ENCODE results near the gene CBFB. TPM values are rescaled to one million over a fixed set of nuclear protein-coding genes. Genes with fewer than 3 reads are reported as not detected.

The CBFB gene
- total and polyA plus RNA-seq, 2 of the 13 experiments (the other 11 are each of a cell fraction or from before 2014, with no cell fraction given) = 22.1 to 70.8 TPM

DNA sequence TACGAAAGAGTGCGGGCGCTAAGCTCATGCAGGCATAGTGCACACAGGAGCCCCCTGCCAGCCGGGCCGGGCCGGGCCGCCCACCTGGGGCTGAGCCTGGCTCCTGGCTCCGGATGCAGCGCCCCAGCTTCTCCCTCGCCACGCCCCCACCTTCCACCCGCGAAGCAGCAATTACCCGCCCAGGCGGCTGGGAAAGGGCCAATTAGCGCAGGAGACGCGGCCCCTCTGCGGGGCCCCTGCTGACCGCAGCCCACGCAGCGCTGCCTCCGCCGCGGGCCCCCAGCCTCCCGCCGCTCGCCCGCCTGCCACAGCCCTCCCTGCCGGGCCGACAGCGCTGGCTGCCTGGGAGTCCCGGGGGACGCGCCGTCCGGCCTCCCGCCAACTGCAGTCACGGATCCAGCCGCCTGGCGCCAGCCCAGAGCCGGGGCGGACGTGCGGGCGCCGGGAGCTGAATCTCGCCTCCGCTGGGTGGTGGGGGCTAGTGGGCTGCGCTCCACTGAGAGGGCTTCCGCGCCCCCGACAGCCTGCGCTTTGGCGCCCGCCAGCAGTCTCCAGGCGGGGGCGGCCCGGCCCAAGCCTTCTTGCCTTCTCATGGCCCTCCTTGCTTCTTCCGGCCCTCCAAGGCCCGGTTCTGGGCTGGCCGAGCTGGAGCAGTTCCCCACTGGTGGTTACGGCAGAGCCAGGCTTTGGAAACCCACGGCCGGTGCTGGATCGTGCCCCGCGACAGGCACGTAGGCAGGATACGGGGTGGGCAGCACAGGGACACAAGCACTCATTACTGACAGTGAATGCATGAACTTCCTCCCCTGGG is 14.9 kb upstream of the CBFB start (continued):
- TF ChIP-seq, protein P1, sequence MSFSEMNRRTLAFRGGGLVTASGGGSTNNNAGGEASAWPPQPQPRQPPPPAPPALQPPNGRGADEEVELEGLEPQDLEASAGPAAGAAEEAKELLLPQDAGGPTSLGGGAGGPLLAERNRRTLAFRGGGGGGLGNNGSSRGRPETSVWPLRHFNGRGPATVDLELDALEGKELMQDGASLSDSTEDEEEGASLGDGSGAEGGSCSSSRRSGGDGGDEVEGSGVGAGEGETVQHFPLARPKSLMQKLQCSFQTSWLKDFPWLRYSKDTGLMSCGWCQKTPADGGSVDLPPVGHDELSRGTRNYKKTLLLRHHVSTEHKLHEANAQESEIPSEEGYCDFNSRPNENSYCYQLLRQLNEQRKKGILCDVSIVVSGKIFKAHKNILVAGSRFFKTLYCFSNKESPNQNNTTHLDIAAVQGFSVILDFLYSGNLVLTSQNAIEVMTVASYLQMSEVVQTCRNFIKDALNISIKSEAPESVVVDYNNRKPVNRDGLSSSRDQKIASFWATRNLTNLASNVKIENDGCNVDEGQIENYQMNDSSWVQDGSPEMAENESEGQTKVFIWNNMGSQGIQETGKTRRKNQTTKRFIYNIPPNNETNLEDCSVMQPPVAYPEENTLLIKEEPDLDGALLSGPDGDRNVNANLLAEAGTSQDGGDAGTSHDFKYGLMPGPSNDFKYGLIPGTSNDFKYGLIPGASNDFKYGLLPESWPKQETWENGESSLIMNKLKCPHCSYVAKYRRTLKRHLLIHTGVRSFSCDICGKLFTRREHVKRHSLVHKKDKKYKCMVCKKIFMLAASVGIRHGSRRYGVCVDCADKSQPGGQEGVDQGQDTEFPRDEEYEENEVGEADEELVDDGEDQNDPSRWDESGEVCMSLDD (CRISPR knock-in tag; IDR thresholded peaks at IDR 0.05; ENCODE audit: borderline replicate concordance) = no peak
- TF ChIP-seq SNAI1 (CRISPR knock-in tag; IDR thresholded peaks at IDR 0.05; ENCODE audit: borderline replicate concordance) (0 out of 2 replicates have a peak, but pooled peaks have one; percentile 38), ZSCAN29 (CRISPR knock-in tag; conservative IDR thresholded peaks at IDR 0.05) (peak; percentile 56), POGZ (CRISPR knock-in tag; IDR thresholded peaks at IDR 0.05) (no peak; the same call in 1 of the 2 replicates)

DNA sequence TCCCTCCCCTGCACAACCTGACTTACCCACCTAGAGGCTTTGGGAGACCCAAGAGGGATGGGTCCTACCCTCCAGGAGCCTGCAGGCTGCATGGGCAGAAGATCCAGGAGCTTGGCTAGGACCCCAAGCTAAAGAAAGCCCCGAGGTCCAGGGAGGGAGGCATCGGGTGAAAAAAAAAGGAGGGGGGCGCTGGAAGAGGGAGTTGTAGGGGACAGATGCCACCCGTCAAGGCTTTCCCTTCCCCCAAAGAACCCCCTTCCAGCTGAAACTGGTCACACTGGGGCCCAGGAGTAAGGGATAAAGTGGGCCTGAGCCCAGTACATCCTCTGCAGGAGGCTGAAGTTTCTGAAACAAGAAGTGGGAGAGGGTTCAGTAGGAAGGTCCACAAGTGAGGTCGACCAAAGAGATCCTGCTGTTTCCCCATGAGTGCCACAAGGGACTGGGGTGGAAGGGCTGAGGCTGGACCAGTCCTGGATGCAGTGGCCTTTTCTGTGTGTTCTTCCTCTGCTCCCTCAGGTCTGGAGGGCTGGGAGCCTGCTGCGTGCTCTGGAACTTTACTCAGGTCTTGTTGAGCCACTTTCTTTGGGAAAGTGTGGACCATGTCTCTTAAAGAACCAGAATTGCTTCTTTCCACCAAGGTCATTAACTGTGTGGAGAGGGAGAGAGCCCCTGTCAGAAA is 14.2 kb upstream of the CBFB start:
- TF ChIP-seq KDM2A (CRISPR knock-in tag; IDR thresholded peaks at IDR 0.05; ENCODE audit: borderline replicate concordance, low read depth) (no peak), ZMYM2 (CRISPR knock-in tag; IDR thresholded peaks at IDR 0.05) (0 out of 2 replicates have a peak, but pooled peaks have one; percentile 13), ZNF761 (CRISPR knock-in tag; conservative IDR thresholded peaks at IDR 0.05) (0 out of 2 replicates have a peak, but pooled peaks have one; percentile 9), NONO (IDR thresholded peaks at IDR 0.05) (no peak), NONO (CRISPR knock-in tag; conservative IDR thresholded peaks at IDR 0.05) (0 out of 2 replicates have a peak, but pooled peaks have one; percentile 2), ZNF713 (CRISPR knock-in tag; IDR thresholded peaks at IDR 0.05) (0 out of 2 replicates have a peak, but pooled peaks have one; percentile 3), NRL (CRISPR knock-in tag; IDR thresholded peaks at IDR 0.05; ENCODE audit: borderline replicate concordance) (peak; percentile 36), ZNF143 (CRISPR knock-in tag; IDR thresholded peaks at IDR 0.05) (no peak), ZNF552 (CRISPR knock-in tag; IDR thresholded peaks at IDR 0.05; ENCODE audit: borderline replicate concordance) (0 out of 2 replicates have a peak, but pooled peaks have one; percentile 59)
- TF ChIP-seq, protein P2, sequence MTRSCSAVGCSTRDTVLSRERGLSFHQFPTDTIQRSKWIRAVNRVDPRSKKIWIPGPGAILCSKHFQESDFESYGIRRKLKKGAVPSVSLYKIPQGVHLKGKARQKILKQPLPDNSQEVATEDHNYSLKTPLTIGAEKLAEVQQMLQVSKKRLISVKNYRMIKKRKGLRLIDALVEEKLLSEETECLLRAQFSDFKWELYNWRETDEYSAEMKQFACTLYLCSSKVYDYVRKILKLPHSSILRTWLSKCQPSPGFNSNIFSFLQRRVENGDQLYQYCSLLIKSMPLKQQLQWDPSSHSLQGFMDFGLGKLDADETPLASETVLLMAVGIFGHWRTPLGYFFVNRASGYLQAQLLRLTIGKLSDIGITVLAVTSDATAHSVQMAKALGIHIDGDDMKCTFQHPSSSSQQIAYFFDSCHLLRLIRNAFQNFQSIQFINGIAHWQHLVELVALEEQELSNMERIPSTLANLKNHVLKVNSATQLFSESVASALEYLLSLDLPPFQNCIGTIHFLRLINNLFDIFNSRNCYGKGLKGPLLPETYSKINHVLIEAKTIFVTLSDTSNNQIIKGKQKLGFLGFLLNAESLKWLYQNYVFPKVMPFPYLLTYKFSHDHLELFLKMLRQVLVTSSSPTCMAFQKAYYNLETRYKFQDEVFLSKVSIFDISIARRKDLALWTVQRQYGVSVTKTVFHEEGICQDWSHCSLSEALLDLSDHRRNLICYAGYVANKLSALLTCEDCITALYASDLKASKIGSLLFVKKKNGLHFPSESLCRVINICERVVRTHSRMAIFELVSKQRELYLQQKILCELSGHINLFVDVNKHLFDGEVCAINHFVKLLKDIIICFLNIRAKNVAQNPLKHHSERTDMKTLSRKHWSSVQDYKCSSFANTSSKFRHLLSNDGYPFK (CRISPR knock-in tag; IDR thresholded peaks at IDR 0.05; ENCODE audit: borderline replicate concordance) = 0 out of 2 replicates have a peak, but pooled peaks have one; percentile 18
- peaks cover 32% of the 10 kb centered on the region for H3K4me1 ChIP-seq (ENCODE audit: insufficient read depth, low read length)
- H2AFZ ChIP-seq (ENCODE audit: low read length) = no peak overlapping the region
- no peak for FAIRE-seq
- no peak overlapping the region; the same call in 1 of the 2 replicates for H3K9ac ChIP-seq (ENCODE audit: insufficient read depth, low read depth, low read length)
- H3K9me3 ChIP-seq (ENCODE audit: low read length) = no peaks in the 10 kb centered on the region
- no peak for DNase-seq (ENCODE audit: low spot score)
- CTCF ChIA-PET (ENCODE audit: low intra/inter-chr PET ratio, low total read pairs) = interaction anchor here (1.0 to 4.2 kb wide), 3 partner anchors 37 to 141 kb away, joined by 3 to 17 read pairs (median 5); no protein-coding TSS in a partner anchor
- H3K4me3 ChIP-seq (replicated peaks in 1 of 3; ENCODE audit: insufficient read depth in 1 of 3, low read depth in 2 of 3, low read length in 3 of 3) = peak overlapping the region; percentile 57 to 82 (median 61)
- in situ Hi-C loops (cut with HindIII; ENCODE audit: extremely low pct_ligation_motif_present, low pct_unique_long_range_greater_than_20kb) = loop anchor here (5.0 kb wide), 2 partner anchors 37 to 143 kb away; partner anchors contain the start of genes FBXL8 and TRADD
- WGBS (ENCODE audit: low lambda C conversion rate) = 36% methylated on average over 6 of the region's 6 CpGs
- intact Hi-C loops (cut with micrococcal nuclease; ENCODE audit: unreplicated experiment) = loop anchor here (10.0 kb wide), 1 partner anchor 60 kb away; no protein-coding TSS in a partner anchor
- H3K79me2 ChIP-seq (ENCODE audit: insufficient read depth, low read length) = no peaks in the 10 kb centered on the region
- H3K27me3 ChIP-seq (ENCODE audit: control insufficient read depth in 1 of 2, insufficient read depth in 2 of 2, low read length in 2 of 2) = peaks cover 7 to 27% of the 10 kb centered on the region in 2 experiments
- POLR2A ChIA-PET = interaction anchor here (1.4 kb wide), 1 partner anchor 14 kb away, joined by 4 read pairs; no protein-coding TSS in a partner anchor
- ATAC-seq = no peak
- BruUV-seq (replicated peaks) = no TSS peak
- no peaks in the 10 kb centered on the region for H3K36me3 ChIP-seq (replicated peaks in 1 of 2; ENCODE audit: control insufficient read depth in 1 of 2, insufficient read depth in 2 of 2, low read length in 2 of 2)
- H3K27ac ChIP-seq (ENCODE audit: extremely low read length, insufficient read depth, low read length) = no peak overlapping the region
- peak overlapping the region; percentile 94 for H3K4me2 ChIP-seq (ENCODE audit: low read depth, low read length)
- no peaks in the 10 kb centered on the region for H4K20me1 ChIP-seq (ENCODE audit: insufficient read depth, low read length)
